GM19238 (cell line): ENCODE results near the gene PIGU.
"Not testable (repeated sequence)": the region's sequence is repeated elsewhere in the genome, so short reads cannot be mapped to it uniquely, and the experiment has no call there.

Experiments
- DNase-seq: peaks from one replicate; pipeline ENCODE4 v3.0.0; 2011; ENCODE audit warnings: low spot score; ENCODE audit not compliant: insufficient read length

The PIGU gene

GRCh38 chr20:34706912-34707784, 30.3 kb upstream of the PIGU start:
- DNase-seq, result no peak

GRCh38 chr20:34706302-34706875, 29.5 kb upstream of the PIGU start:
- DNase-seq, result no peak

GRCh38 chr20:34705397-34706301, 28.8 kb upstream of the PIGU start:
- no peak for DNase-seq

GRCh38 chr20:34705008-34705396, 28.1 kb upstream of the PIGU start:
- no peak for DNase-seq

- peak; percentile 74 for DNase-seq
Observed at GRCh38 chr20:34704177-34705007, 27.5 kb upstream of the PIGU start, which contains the start of gene TP53INP2. TP53INP2 (plus strand) TSS chr20:34704344; CDS start chr20:34708740, 4,396 bp downstream.

GRCh38 chr20:34703424-34704176, 26.7 kb upstream of the PIGU start:
- DNase-seq, result no peak

- DNase-seq, result no peak
Observed at GRCh38 chr20:34703061-34703423, 26.1 kb upstream of the PIGU start.

GRCh38 chr20:34701405-34702085, 24.7 kb upstream of the PIGU start:
- DNase-seq, result no peak

- no peak for DNase-seq
Observed at GRCh38 chr20:34693414-34693813, 16.5 kb upstream of the PIGU start.

- no peak for DNase-seq
Observed at GRCh38 chr20:34691838-34692237, 14.9 kb upstream of the PIGU start.

- DNase-seq, result no peak
Observed at GRCh38 chr20:34689486-34689885, 12.6 kb upstream of the PIGU start.

- DNase-seq, result no peak
Observed at GRCh38 chr20:34683667-34684066, 6.8 kb upstream of the PIGU start.

GRCh38 chr20:34680586-34681175, 3.8 kb upstream of the PIGU start:
- no peak for DNase-seq

- no peak for DNase-seq
Observed at GRCh38 chr20:34675993-34676641, 775 bp downstream of the PIGU start.

- DNase-seq, result no peak
Observed at GRCh38 chr20:34675561-34675960, 1.3 kb downstream of the PIGU start.

GRCh38 chr20:34673412-34673811, 3.5 kb downstream of the PIGU start:
- DNase-seq, result no peak

GRCh38 chr20:34669094-34669493, 7.8 kb downstream of the PIGU start:
- no peak for DNase-seq

GRCh38 chr20:34664751-34665150, 12.1 kb downstream of the PIGU start:
- DNase-seq, result not testable (repeated sequence)
